Transverse colon (tissue), 4 donors: Measurements from ENCODE around the gene KLF1.

ENCODE experiments used
- EP300 ChIP-seq: sonication (generic); formaldehyde crosslinking; IDR thresholded peaks from one replicate; pipeline ENCODE4 v1.6.1; 2017; ENCODE audit warnings: antibody characterized with exemption, low read depth
- POLR2A ChIP-seq: fragments of 450-650 bp; IDR thresholded peaks from one replicate; pipeline ENCODE4 v1.6.1; 2016; ENCODE audit warnings: antibody characterized with exemption, mild to moderate bottlenecking, moderate library complexity
- POLR2AphosphoS5 ChIP-seq, 3 donors: sonication (generic); formaldehyde crosslinking; IDR thresholded peaks; one replicate each; pipeline ENCODE4 v1.6.1; 2016; ENCODE audit warnings: antibody characterized with exemption in 3 of 3
- TF ChIP-seq, protein P1 (sequence below), 5 experiments: fragments of 200-600 bp in 3 of 5; fragments of 450-650 bp in 2 of 5; sonication (generic) in 3 of 5; IDR thresholded peaks; 1 replicate in 2 of 5; 2 replicates in 3 of 5; pipeline ENCODE4 v1.5.1; 2016 to 2017; ENCODE audit warnings: antibody characterized with exemption in 5 of 5, inconsistent platforms in 3 of 5, mild to moderate bottlenecking in 2 of 5, moderate library complexity in 1 of 5

DNA sequence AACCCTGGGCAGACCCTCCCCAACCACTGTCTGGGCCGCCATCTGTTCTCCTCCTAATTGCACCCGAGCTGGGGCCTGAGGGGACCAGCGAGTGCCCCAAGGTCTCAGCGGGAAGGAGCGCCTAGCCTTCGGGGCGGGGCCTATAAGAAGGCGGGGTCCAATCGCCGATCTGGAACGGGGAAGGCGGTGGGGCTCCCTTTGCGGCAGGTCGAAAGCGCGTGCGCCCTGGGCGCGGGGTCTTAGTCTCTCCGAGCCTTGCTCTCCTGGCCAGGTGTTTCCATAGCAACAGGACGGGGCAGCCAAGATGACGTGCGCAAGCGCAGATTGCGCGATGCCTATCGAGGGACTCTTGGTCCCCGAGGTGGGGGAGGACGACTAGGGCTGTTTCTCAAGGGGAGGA, 45.9 kb downstream of the KLF1 start:
- TF ChIP-seq, protein P1, sequence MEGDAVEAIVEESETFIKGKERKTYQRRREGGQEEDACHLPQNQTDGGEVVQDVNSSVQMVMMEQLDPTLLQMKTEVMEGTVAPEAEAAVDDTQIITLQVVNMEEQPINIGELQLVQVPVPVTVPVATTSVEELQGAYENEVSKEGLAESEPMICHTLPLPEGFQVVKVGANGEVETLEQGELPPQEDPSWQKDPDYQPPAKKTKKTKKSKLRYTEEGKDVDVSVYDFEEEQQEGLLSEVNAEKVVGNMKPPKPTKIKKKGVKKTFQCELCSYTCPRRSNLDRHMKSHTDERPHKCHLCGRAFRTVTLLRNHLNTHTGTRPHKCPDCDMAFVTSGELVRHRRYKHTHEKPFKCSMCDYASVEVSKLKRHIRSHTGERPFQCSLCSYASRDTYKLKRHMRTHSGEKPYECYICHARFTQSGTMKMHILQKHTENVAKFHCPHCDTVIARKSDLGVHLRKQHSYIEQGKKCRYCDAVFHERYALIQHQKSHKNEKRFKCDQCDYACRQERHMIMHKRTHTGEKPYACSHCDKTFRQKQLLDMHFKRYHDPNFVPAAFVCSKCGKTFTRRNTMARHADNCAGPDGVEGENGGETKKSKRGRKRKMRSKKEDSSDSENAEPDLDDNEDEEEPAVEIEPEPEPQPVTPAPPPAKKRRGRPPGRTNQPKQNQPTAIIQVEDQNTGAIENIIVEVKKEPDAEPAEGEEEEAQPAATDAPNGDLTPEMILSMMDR (IDR thresholded peaks at IDR 0.05): no peak
- TF ChIP-seq POLR2AphosphoS5 (IDR thresholded peaks at IDR 0.05) (no peak), POLR2A (no peak), EP300 (no peak)
